PC-9 (cell line): Measurements from ENCODE around the gene ENTR1.

Experiments used
- EZH2 ChIP-seq: fragments of 200-600 bp; sonication (generic); IDR thresholded peaks from 2 replicates; pipeline ENCODE4 v1.8.0; 2017; ENCODE audit warnings: antibody characterized with exemption, low read depth
- TF ChIP-seq, protein P1 (sequence below): fragments of 200-600 bp; sonication (generic); conservative IDR thresholded peaks from 2 replicates; pipeline ENCODE4 v1.6.1; 2017; ENCODE audit warnings: mixed run types, antibody characterized with exemption, mild to moderate bottlenecking, moderate library complexity

DNA sequence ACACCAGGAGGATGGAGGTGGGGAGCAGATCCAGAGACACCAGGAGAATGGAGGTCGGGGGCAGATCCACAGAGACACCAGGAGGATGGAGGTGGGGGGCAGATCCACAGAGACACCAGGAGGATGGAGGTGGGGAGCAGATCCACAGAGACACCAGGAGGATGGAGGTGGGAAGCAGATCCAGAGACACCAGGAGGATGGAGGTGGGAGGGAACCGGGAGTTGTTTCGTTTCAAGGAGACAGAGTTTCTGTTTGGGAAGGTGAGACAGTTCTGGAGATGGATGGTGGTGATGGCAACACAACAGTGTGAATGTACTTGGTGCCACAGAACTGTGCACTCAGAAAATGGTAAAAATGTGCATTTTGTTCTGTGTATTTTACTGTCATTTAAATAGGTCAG is 38.2 kb upstream of the ENTR1 start:
- TF ChIP-seq, protein P1, sequence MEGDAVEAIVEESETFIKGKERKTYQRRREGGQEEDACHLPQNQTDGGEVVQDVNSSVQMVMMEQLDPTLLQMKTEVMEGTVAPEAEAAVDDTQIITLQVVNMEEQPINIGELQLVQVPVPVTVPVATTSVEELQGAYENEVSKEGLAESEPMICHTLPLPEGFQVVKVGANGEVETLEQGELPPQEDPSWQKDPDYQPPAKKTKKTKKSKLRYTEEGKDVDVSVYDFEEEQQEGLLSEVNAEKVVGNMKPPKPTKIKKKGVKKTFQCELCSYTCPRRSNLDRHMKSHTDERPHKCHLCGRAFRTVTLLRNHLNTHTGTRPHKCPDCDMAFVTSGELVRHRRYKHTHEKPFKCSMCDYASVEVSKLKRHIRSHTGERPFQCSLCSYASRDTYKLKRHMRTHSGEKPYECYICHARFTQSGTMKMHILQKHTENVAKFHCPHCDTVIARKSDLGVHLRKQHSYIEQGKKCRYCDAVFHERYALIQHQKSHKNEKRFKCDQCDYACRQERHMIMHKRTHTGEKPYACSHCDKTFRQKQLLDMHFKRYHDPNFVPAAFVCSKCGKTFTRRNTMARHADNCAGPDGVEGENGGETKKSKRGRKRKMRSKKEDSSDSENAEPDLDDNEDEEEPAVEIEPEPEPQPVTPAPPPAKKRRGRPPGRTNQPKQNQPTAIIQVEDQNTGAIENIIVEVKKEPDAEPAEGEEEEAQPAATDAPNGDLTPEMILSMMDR = no peak
- TF ChIP-seq EZH2 = no peak
